IMR-90 (cell line): ENCODE measurements around the gene RSPH9. TPM values are rescaled to one million over a fixed set of nuclear protein-coding genes. Genes with fewer than 3 reads are reported as not detected.

Source experiments
- ATAC-seq: fragments of 200-7000 bp; cut with Tn5 transposase; 2 replicates; pipeline ENCODE4 v1.9.1; 2020; ENCODE audit warnings: low read depth, mild to moderate bottlenecking, moderate library complexity
- BruUV-seq: library from RNA; stranded (reverse); fragments of 400-500 nt; replicated peaks from 2 replicates; lab custom pipeline; 2021; lab: Mats Ljungman, UMichigan
- CTCF ChIA-PET: fragments of 300-600 bp; formaldehyde crosslinking; extraction: SDS; loops from one replicate; lab custom pipeline; 2021; ENCODE audit warnings: antibody characterized with exemption; lab: Yijun Ruan, JAX
- POLR2A ChIA-PET: fragments of 300-600 bp; sonication (Branson Sonifier 250); formaldehyde crosslinking; loops from one replicate; lab custom pipeline; 2022; ENCODE audit warnings: antibody characterized with exemption; ENCODE audit not compliant: unreplicated experiment; lab: Charles Lee
- DNase-seq: peaks from one replicate; pipeline ENCODE4 v3.0.0; 2013
- H2AFZ ChIP-seq: replicated peaks from 2 replicates; pipeline ENCODE3; 2013; ENCODE audit warnings: low read length, mild to moderate bottlenecking; ENCODE audit not compliant: poor library complexity
- H2AK5ac ChIP-seq: 2 replicates; pipeline ENCODE4 v1.6.1; 2013; ENCODE audit warnings: low read depth, low read length, inconsistent platforms
- H2AK9ac ChIP-seq: replicated peaks from 2 replicates; pipeline ENCODE3; 2013; ENCODE audit warnings: mild to moderate bottlenecking, low read depth, low read length, moderate library complexity; ENCODE audit not compliant: poor library complexity
- H2BK120ac ChIP-seq: 2 replicates; pipeline ENCODE4 v1.6.1; 2013; ENCODE audit warnings: low read depth, low read length, inconsistent platforms
- H2BK15ac ChIP-seq: 3 replicates; pipeline ENCODE4 v1.6.1; 2013; ENCODE audit warnings: low read depth, low read length, inconsistent platforms
- H2BK20ac ChIP-seq: 2 replicates; pipeline ENCODE4 v1.6.1; 2013; ENCODE audit warnings: low read depth, mild to moderate bottlenecking, inconsistent platforms, low read length, moderate library complexity
- H2BK5ac ChIP-seq: 2 replicates; pipeline ENCODE4 v1.6.1; 2013; ENCODE audit warnings: mild to moderate bottlenecking, low read depth, low read length, inconsistent platforms; ENCODE audit not compliant: poor library complexity, severe bottlenecking
- H3K14ac ChIP-seq: replicated peaks from 2 replicates; pipeline ENCODE4 v1.6.1; 2013; ENCODE audit warnings: low read depth, low read length, inconsistent platforms
- H3K18ac ChIP-seq: 2 replicates; pipeline ENCODE4 v1.6.1; 2013; ENCODE audit warnings: low read depth, low read length, control low read depth
- H3K23ac ChIP-seq: 2 replicates; pipeline ENCODE4 v1.6.1; 2013; ENCODE audit warnings: low read depth, low read length, inconsistent platforms
- H3K27ac ChIP-seq: 2 replicates; pipeline ENCODE4 v1.5.1; 2013; ENCODE audit warnings: mild to moderate bottlenecking, control low read depth, low read length; ENCODE audit not compliant: insufficient read depth
- H3K27me3 ChIP-seq: 2 replicates; pipeline ENCODE4 v1.6.1; 2013; ENCODE audit warnings: low read length; ENCODE audit not compliant: control insufficient read depth, insufficient read depth
- H3K36me3 ChIP-seq: 2 replicates; pipeline ENCODE4 v1.6.1; 2013; ENCODE audit warnings: low read length, mixed read lengths; ENCODE audit not compliant: control insufficient read depth, insufficient read depth
- H3K4ac ChIP-seq: 2 replicates; pipeline ENCODE4 v1.6.1; 2013; ENCODE audit warnings: low read depth, low read length, inconsistent platforms
- H3K4me1 ChIP-seq: 2 replicates; pipeline ENCODE4 v1.6.1; 2013; ENCODE audit warnings: low read length, mixed read lengths; ENCODE audit not compliant: control insufficient read depth, insufficient read depth
- H3K4me2 ChIP-seq: 2 replicates; pipeline ENCODE4 v1.6.1; 2013; ENCODE audit warnings: low read depth, mild to moderate bottlenecking, control low read depth, low read length, moderate library complexity
- H3K4me3 ChIP-seq: 2 replicates; pipeline ENCODE4 v1.5.1; 2013; ENCODE audit warnings: low read depth, mild to moderate bottlenecking, control low read depth, low read length, moderate library complexity; ENCODE audit not compliant: insufficient read depth
- H3K56ac ChIP-seq: 2 replicates; pipeline ENCODE4 v1.6.1; 2013; ENCODE audit warnings: low read length, inconsistent platforms; ENCODE audit not compliant: insufficient read depth; ENCODE audit errors: extremely low read depth
- H3K79me1 ChIP-seq, 2 experiments: 2 replicates each; pipeline ENCODE4 v1.6.1; 2013; ENCODE audit warnings: low read length in 2 of 2, inconsistent platforms in 1 of 2, low read depth in 1 of 2
- H3K9ac ChIP-seq: 2 replicates; pipeline ENCODE4 v1.6.1; 2013; ENCODE audit warnings: low read depth, low read length, control low read depth
- H3K9me1 ChIP-seq: 2 replicates; pipeline ENCODE4 v1.6.1; 2013; ENCODE audit warnings: low read length, inconsistent platforms; ENCODE audit not compliant: insufficient read depth
- H3K9me3 ChIP-seq: 2 replicates; pipeline ENCODE4 v1.6.1; 2013; ENCODE audit warnings: low read length; ENCODE audit not compliant: control insufficient read depth, insufficient read depth
- H4K20me1 ChIP-seq: 2 replicates; pipeline ENCODE4 v1.6.1; 2013; ENCODE audit warnings: low read length, inconsistent platforms; ENCODE audit not compliant: insufficient read depth
- H4K5ac ChIP-seq: 2 replicates; pipeline ENCODE4 v1.6.1; 2013; ENCODE audit warnings: mild to moderate bottlenecking, low read depth, low read length, control low read depth
- H4K8ac ChIP-seq, 2 experiments: 2 replicates each; pipeline ENCODE4 v1.6.1; 2013; ENCODE audit warnings: low read depth in 2 of 2, low read length in 2 of 2, control low read depth in 1 of 2, inconsistent platforms in 1 of 2
- H4K91ac ChIP-seq: 2 replicates; pipeline ENCODE4 v1.6.1; 2013; ENCODE audit warnings: low read depth, low read length, inconsistent platforms; ENCODE audit not compliant: insufficient read depth
- BHLHE40 ChIP-seq: fragments of 150-350 bp; IDR thresholded peaks from 2 replicates; pipeline ENCODE4 v1.6.1; 2016; ENCODE audit warnings: mild to moderate bottlenecking, low read depth, low read length
- CEBPB ChIP-seq: IDR thresholded peaks from 2 replicates; pipeline ENCODE4 v1.6.1; 2012; ENCODE audit warnings: low read depth, low read length, improper control_type of control experiment
- CHD1 ChIP-seq: IDR thresholded peaks from 2 replicates; pipeline ENCODE4 v1.6.1; 2012; ENCODE audit warnings: low read depth, low read length, improper control_type of control experiment
- CTCF ChIP-seq: conservative IDR thresholded peaks from 2 replicates; pipeline ENCODE4 v1.5.1; 2012; ENCODE audit warnings: mild to moderate bottlenecking, low read depth, low read length, improper control_type of control experiment
- ELK1 ChIP-seq: fragments of 150-350 bp; IDR thresholded peaks from 2 replicates; pipeline ENCODE4 v1.6.1; 2016; ENCODE audit warnings: low read depth, mild to moderate bottlenecking, low read length, moderate library complexity, borderline replicate concordance
- FOS ChIP-seq: fragments of 150-350 bp; IDR thresholded peaks from 2 replicates; pipeline ENCODE4 v1.6.1; 2016; ENCODE audit warnings: low read depth, low read length
- MAFK ChIP-seq: IDR thresholded peaks from 2 replicates; pipeline ENCODE4 v1.6.1; 2012; ENCODE audit warnings: low read depth, low read length, improper control_type of control experiment
- MAZ ChIP-seq: IDR thresholded peaks from 2 replicates; pipeline ENCODE4 v1.6.1; 2012; ENCODE audit warnings: low read depth, mild to moderate bottlenecking, low read length, improper control_type of control experiment, moderate library complexity, borderline replicate concordance
- MXI1 ChIP-seq: IDR thresholded peaks from 2 replicates; pipeline ENCODE4 v1.6.1; 2012; ENCODE audit warnings: low read depth, mild to moderate bottlenecking, low read length, moderate library complexity, borderline replicate concordance
- NFE2L2 ChIP-seq: fragments of 150-350 bp; IDR thresholded peaks from 2 replicates; pipeline ENCODE4 v1.6.1; 2016; ENCODE audit warnings: low read depth, mild to moderate bottlenecking, low read length
- POLR2A ChIP-seq: IDR thresholded peaks from 2 replicates; pipeline ENCODE4 v1.6.1; 2012; ENCODE audit warnings: mild to moderate bottlenecking, low read depth, low read length
- RAD21 ChIP-seq: IDR thresholded peaks from 2 replicates; pipeline ENCODE4 v1.6.1; 2012; ENCODE audit warnings: low read length, improper control_type of control experiment
- RCOR1 ChIP-seq: IDR thresholded peaks from 2 replicates; pipeline ENCODE4 v1.6.1; 2012; ENCODE audit warnings: mild to moderate bottlenecking, low read length, improper control_type of control experiment; ENCODE audit not compliant: insufficient replicate concordance
- RFX5 ChIP-seq: IDR thresholded peaks from 2 replicates; pipeline ENCODE4 v1.8.0; 2012; ENCODE audit warnings: low read depth, mild to moderate bottlenecking, low read length, moderate library complexity
- SMC3 ChIP-seq: fragments of 150-350 bp; IDR thresholded peaks from 2 replicates; pipeline ENCODE4 v1.6.1; 2016; ENCODE audit warnings: low read depth, mild to moderate bottlenecking, antibody characterized with exemption, low read length, moderate library complexity
- WGBS, 2 experiments: methylation state at CpG; one replicate each; pipeline versions ENCODE4 v1.1.5 to v1.1.7; 2013; ENCODE audit warnings: missing lambda C conversion rate in 2 of 2; ENCODE audit not compliant: insufficient read length in 1 of 2; ENCODE audit errors: extremely low coverage in 2 of 2; 5-methylcytosine and 5-hydroxymethylcytosine counted together
- dilution Hi-C: fragments of 300-500 bp; cut with HindIII; formaldehyde crosslinking; loops from one replicate; pipeline ENCODE4 v1.14.3; 2018; ENCODE audit warnings: low sequenced_read_pairs; ENCODE audit not compliant: unreplicated experiment
- in situ Hi-C: fragments of 300-500 bp; cut with MboI; formaldehyde crosslinking; loops from 3 replicates; pipeline ENCODE4 v1.14.3; 2019; ENCODE audit warnings: low sequenced_read_pairs, inconsistent platforms, mixed read lengths
- intact Hi-C: fragments of 100-400 bp; cut with micrococcal nuclease; formaldehyde crosslinking; loops from 2 replicates; pipeline ENCODE4 v1.10.0; 2022
- polyA plus RNA-seq, 3 experiments: library from polyadenylated mRNA; depleted of rRNA; stranded (reverse); fragments of >200 nt; gene quantifications; 2 replicates each; pipeline ENCODE4 v1.2.3, GENCODE V29; 2012; ENCODE audit warnings: low replicate concordance in 1 of 3
- total RNA-seq: library from RNA; depleted of rRNA; stranded (reverse); fragments of >200 nt; gene quantifications from 2 replicates; pipeline ENCODE4 v1.2.3, GENCODE V29; 2012
- TF ChIP-seq, protein P1 (sequence below): fragments of 150-350 bp; IDR thresholded peaks from 2 replicates; pipeline ENCODE4 v1.6.1; 2017; ENCODE audit warnings: mild to moderate bottlenecking, antibody characterized with exemption, low read length, low read depth

RSPH9 gene
- total and polyA plus RNA-seq, 2 of the 4 experiments (the other 2 are of a cell fraction), result 0.18 to 0.21 TPM

DNA sequence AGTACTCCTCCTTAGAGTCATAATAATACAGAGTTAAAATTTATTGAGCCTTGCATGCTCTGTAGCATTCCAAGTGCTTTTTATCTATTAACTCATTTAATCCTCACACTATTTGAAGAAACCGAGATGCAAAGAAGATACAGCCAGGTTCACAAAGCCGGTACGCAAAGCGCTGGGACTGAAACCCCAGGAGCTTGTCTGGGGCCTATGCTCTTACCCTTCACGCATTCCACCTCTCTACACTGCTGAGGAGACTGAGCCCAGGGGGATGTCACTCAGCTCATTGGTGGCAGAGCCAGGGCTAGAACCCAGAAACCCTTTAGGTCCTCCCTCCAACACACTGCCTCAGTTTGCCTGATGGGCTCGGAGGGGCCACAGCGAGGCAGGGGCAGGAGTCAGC lies 62.4 kb downstream of the RSPH9 start:
- CTCF ChIA-PET, result no interaction called here
- no peaks in the 10 kb centered on the region for H4K20me1 ChIP-seq
- in situ Hi-C loops, result no loop called here
- H2AFZ ChIP-seq, result no peak overlapping the region
- no peaks in the 10 kb centered on the region for H3K36me3 ChIP-seq
- POLR2A ChIA-PET, result no interaction called here
- H3K9me1 ChIP-seq, result peaks cover 16% of the 10 kb centered on the region
- H2BK20ac ChIP-seq, result no peak overlapping the region
- BruUV-seq, result no TSS peak
- peaks cover 26% of the 10 kb centered on the region for H3K4me1 ChIP-seq
- dilution Hi-C loops, result no loop called here
- no peak overlapping the region for H3K9ac ChIP-seq
- H2BK120ac ChIP-seq, result no peak overlapping the region
- H3K79me1 ChIP-seq, result no peaks in the 10 kb centered on the region
- no peak for ATAC-seq
- H3K4me2 ChIP-seq, result no peak overlapping the region
- no peak overlapping the region for H2AK9ac ChIP-seq
- no peak overlapping the region for H3K4ac ChIP-seq
- intact Hi-C loops, result no loop called here
- no peak overlapping the region for H3K14ac ChIP-seq
- no peak for DNase-seq
- H2BK5ac ChIP-seq, result no peak overlapping the region
- peaks cover 5% of the 10 kb centered on the region for H3K27me3 ChIP-seq
- no peak overlapping the region for H4K91ac ChIP-seq
- H3K4me3 ChIP-seq, result no peak overlapping the region
- no peak overlapping the region for H4K5ac ChIP-seq
- no peak overlapping the region for H3K56ac ChIP-seq
- TF ChIP-seq MAZ, result no peak
- TF ChIP-seq POLR2A, result no peak
- TF ChIP-seq RCOR1, result no peak
- TF ChIP-seq CEBPB, result no peak
- no peak for TF ChIP-seq MXI1
- no peak for TF ChIP-seq NFE2L2
- TF ChIP-seq SMC3, result no peak
- no peak for TF ChIP-seq BHLHE40
- no peak for TF ChIP-seq CTCF
- no peak for TF ChIP-seq RAD21
- no peak for TF ChIP-seq CHD1
- no peak for TF ChIP-seq FOS
- no peak for TF ChIP-seq MAFK
- TF ChIP-seq, protein P1, sequence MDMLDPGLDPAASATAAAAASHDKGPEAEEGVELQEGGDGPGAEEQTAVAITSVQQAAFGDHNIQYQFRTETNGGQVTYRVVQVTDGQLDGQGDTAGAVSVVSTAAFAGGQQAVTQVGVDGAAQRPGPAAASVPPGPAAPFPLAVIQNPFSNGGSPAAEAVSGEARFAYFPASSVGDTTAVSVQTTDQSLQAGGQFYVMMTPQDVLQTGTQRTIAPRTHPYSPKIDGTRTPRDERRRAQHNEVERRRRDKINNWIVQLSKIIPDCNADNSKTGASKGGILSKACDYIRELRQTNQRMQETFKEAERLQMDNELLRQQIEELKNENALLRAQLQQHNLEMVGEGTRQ, result no peak
- no peak for TF ChIP-seq RFX5
- no peak for TF ChIP-seq ELK1
- whole genome bisulfite sequencing, 2 experiments, result no CpG with 5 or more reads among the region's 7 CpGs
- H3K23ac ChIP-seq, result no peak overlapping the region
- H2BK15ac ChIP-seq, result no peak overlapping the region
- H4K8ac ChIP-seq, result no peak overlapping the region
- H2AK5ac ChIP-seq, result no peak overlapping the region; the same call in 1 of the 2 replicates
- no peak overlapping the region for H3K27ac ChIP-seq
- no peak overlapping the region; the same call in 1 of the 2 replicates for H3K18ac ChIP-seq
- no peaks in the 10 kb centered on the region for H3K9me3 ChIP-seq
